ENCODE results near the gene CAPG.
"Not testable (repeated sequence)": the region's sequence is repeated elsewhere in the genome, so short reads cannot be mapped to it uniquely, and the experiment has no call there.

The CAPG gene

GRCh38 chr2:85439569-85439968, 29.4 kb upstream of the CAPG start:
- DNase-seq (ENCODE audit: low read depth); H3K4me3 ChIP-seq (ENCODE audit: low read depth, low read length): not testable (repeated sequence)

GRCh38 chr2:85439025-85439472, 28.9 kb upstream of the CAPG start:
- no peak overlapping the region for H3K4me3 ChIP-seq (ENCODE audit: low read depth, low read length)
- DNase-seq (ENCODE audit: low read depth) = no peak

GRCh38 chr2:85438201-85439024, 28.2 kb upstream of the CAPG start:
- H3K4me3 ChIP-seq (ENCODE audit: low read depth, low read length) = peak overlapping the region; percentile 11
- no peak for DNase-seq (ENCODE audit: low read depth)

GRCh38 chr2:85437488-85438200, 27.5 kb upstream of the CAPG start:
- no peak for DNase-seq (ENCODE audit: low read depth)
- H3K4me3 ChIP-seq (ENCODE audit: low read depth, low read length) = peak overlapping the region; percentile 29

- DNase-seq (ENCODE audit: low read depth) = no peak
- no peak overlapping the region for H3K4me3 ChIP-seq (ENCODE audit: low read depth, low read length)
Observed at GRCh38 chr2:85436836-85437487, 26.8 kb upstream of the CAPG start.

GRCh38 chr2:85435981-85436835, 26.0 kb upstream of the CAPG start:
- no peak overlapping the region for H3K4me3 ChIP-seq (ENCODE audit: low read depth, low read length)
- DNase-seq (ENCODE audit: low read depth) = no peak

GRCh38 chr2:85435220-85435958, 25.2 kb upstream of the CAPG start:
- H3K4me3 ChIP-seq (ENCODE audit: low read depth, low read length) = no peak overlapping the region
- no peak for DNase-seq (ENCODE audit: low read depth)

- DNase-seq (ENCODE audit: low read depth) = no peak
- no peak overlapping the region for H3K4me3 ChIP-seq (ENCODE audit: low read depth, low read length)
Observed at GRCh38 chr2:85434696-85435095, 24.5 kb upstream of the CAPG start.

GRCh38 chr2:85433511-85434089, 23.4 kb upstream of the CAPG start:
- H3K4me3 ChIP-seq (ENCODE audit: low read depth, low read length) = peak overlapping the region; percentile 7
- peak; percentile 94 for DNase-seq (ENCODE audit: low read depth)

GRCh38 chr2:85431570-85432205, 21.5 kb upstream of the CAPG start:
- DNase-seq (ENCODE audit: low read depth) = no peak
- no peak overlapping the region for H3K4me3 ChIP-seq (ENCODE audit: low read depth, low read length)

GRCh38 chr2:85430752-85431569, 20.8 kb upstream of the CAPG start:
- no peak overlapping the region for H3K4me3 ChIP-seq (ENCODE audit: low read depth, low read length)

GRCh38 chr2:85429924-85430289, 19.7 kb upstream of the CAPG start:
- no peak overlapping the region for H3K4me3 ChIP-seq (ENCODE audit: low read depth, low read length)
- no peak for DNase-seq (ENCODE audit: low read depth)

More at GRCh38 chr2:85430752-85431569, 20.8 kb upstream of the CAPG start:
- no peak for DNase-seq (ENCODE audit: low read depth)

- no peak overlapping the region for H3K4me3 ChIP-seq (ENCODE audit: low read depth, low read length)
- no peak for DNase-seq (ENCODE audit: low read depth)
Observed at GRCh38 chr2:85429213-85429923, 19.2 kb upstream of the CAPG start.

- no peak overlapping the region for H3K4me3 ChIP-seq (ENCODE audit: low read depth, low read length)
- no peak for DNase-seq (ENCODE audit: low read depth)
Observed at GRCh38 chr2:85428343-85428881, 18.2 kb upstream of the CAPG start.

- no peak for DNase-seq (ENCODE audit: low read depth)
Observed at GRCh38 chr2:85427300-85427835, 17.2 kb upstream of the CAPG start.

GRCh38 chr2:85425588-85425987, 15.4 kb upstream of the CAPG start:
- DNase-seq (ENCODE audit: low read depth) = no peak
- no peak overlapping the region for H3K4me3 ChIP-seq (ENCODE audit: low read depth, low read length)

More at GRCh38 chr2:85427300-85427835, 17.2 kb upstream of the CAPG start:
- H3K4me3 ChIP-seq (ENCODE audit: low read depth, low read length) = no peak overlapping the region
